Measurements from ENCODE around the gene LRIG1. TPM values are rescaled to one million over a fixed set of nuclear protein-coding genes. Genes with fewer than 3 reads are reported as not detected.

LRIG1 gene
- total and polyA plus RNA-seq, 10 of the 15 experiments (the other 5 are each of a cell fraction or from before 2014, with no cell fraction given): 0.84 to 16.4 (median 8.1) TPM

- no peak for FAIRE-seq
- in situ Hi-C loops (cut with MboI): no loop called here
- Histone ChIP-seq H3K4me1 (ENCODE audit: control insufficient read depth, insufficient read depth, low read length) (no peaks in the 10 kb centered on the region), H3K9ac (ENCODE audit: control insufficient read depth, insufficient read depth, low read length) (no peak overlapping the region), H3K79me2 (ENCODE audit: control insufficient read depth, insufficient read depth, low read length) (no peaks in the 10 kb centered on the region), H3K27me3 (replicated peaks in 1 of 2; ENCODE audit: control insufficient read depth in 2 of 2, insufficient read depth in 2 of 2, low read length in 1 of 2) (no peaks in the 10 kb centered on the region), H3K4me3 (no peak overlapping the region), H2AFZ (ENCODE audit: control insufficient read depth, low read depth, low read length) (no peak overlapping the region), H3K27ac (ENCODE audit: control insufficient read depth, insufficient read depth) (no peak overlapping the region), H4K20me1 (ENCODE audit: control insufficient read depth, insufficient read depth) (no peaks in the 10 kb centered on the region), H3K36me3 (ENCODE audit: control insufficient read depth in 2 of 2, insufficient read depth in 2 of 2, low read length in 1 of 2) (no peaks in the 10 kb centered on the region), H3K4me2 (ENCODE audit: control insufficient read depth, insufficient read depth) (no peak overlapping the region), H3K9me3 (replicated peaks; ENCODE audit: control insufficient read depth, insufficient read depth, low read length) (no peaks in the 10 kb centered on the region)
- no peak for DNase-seq (ENCODE audit: low read depth, low spot score)
- 41% methylated on average over 5 of the region's 5 CpGs for WGBS (ENCODE audit: insufficient coverage, insufficient replicate concordance, low lambda C conversion rate, missing lambda C conversion rate)
- SMC1A ChIA-PET (ENCODE audit: uncharacterized antibody, unreplicated experiment): interaction anchor here (1.1 to 1.2 kb wide), 2 partner anchors 9 to 11 kb away, joined by 3 to 4 read pairs; no protein-coding TSS in a partner anchor
- CTCF ChIA-PET: no interaction called here
- POLR2A ChIA-PET: no interaction called here
- no TSS peak for BruUV-seq (replicated peaks)
- intact Hi-C loops (cut with micrococcal nuclease; ENCODE audit: unreplicated experiment): no loop called here
- TF ChIP-seq MEF2B (IDR thresholded peaks at IDR 0.05; ENCODE audit: partially characterized antibody, poor library complexity, severe bottlenecking) (peak; percentile 29), SMAD1 (IDR thresholded peaks at IDR 0.05; ENCODE audit: low read depth, partially characterized antibody) (no peak), RFX5 (IDR thresholded peaks at IDR 0.05; ENCODE audit: low read depth, low read length) (0 out of 2 replicates have a peak, but pooled peaks have one; percentile 20), ETV6 (conservative IDR thresholded peaks at IDR 0.05 in 1 of 2, IDR thresholded peaks at IDR 0.05 in 1 of 2; ENCODE audit: borderline replicate concordance in 1 of 2, low read depth in 1 of 2) (no peak), NR2C1 (IDR thresholded peaks at IDR 0.05) (no peak), CEBPZ (IDR thresholded peaks at IDR 0.05; ENCODE audit: low read depth, low read length) (no peak), NR2C2 (IDR thresholded peaks at IDR 0.05; ENCODE audit: borderline replicate concordance, control insufficient read depth, insufficient read length, low read depth) (no peak), NR2F1 (conservative IDR thresholded peaks at IDR 0.05) (no peak)
- peak; percentile 34 for ATAC-seq
- RAD21 ChIA-PET (ENCODE audit: unreplicated experiment): no interaction called here
Observed at GRCh38 chr3:66428733-66429132, 72.1 kb downstream of the LRIG1 start.
